Ovary (tissue), 3 donors: ENCODE measurements around the gene PDSS2.

Experiments
- CTCF ChIP-seq, 3 donors: fragments of 450-650 bp in 2 of 3; fragments of 200-600 bp in 1 of 3; IDR thresholded peaks; one replicate each; pipeline versions ENCODE4 v1.5.1 to v1.8.0; 2016 to 2022; ENCODE audit warnings: antibody characterized with exemption in 3 of 3, mild to moderate bottlenecking in 1 of 3
- EP300 ChIP-seq: sonication (generic); formaldehyde crosslinking; IDR thresholded peaks from one replicate; pipeline ENCODE4 v1.6.1; 2017; ENCODE audit warnings: antibody characterized with exemption
- POLR2A ChIP-seq: fragments of 450-650 bp; IDR thresholded peaks from one replicate; pipeline ENCODE4 v1.6.1; 2017; ENCODE audit warnings: antibody characterized with exemption, mild to moderate bottlenecking, moderate library complexity
- donor health status: DM: no; HTN: no; CAD: no.

GRCh38 chr6:107267634-107268033, 191.7 kb downstream of the PDSS2 start:
- no peak for TF ChIP-seq POLR2A
- TF ChIP-seq CTCF (IDR thresholded peaks at IDR 0.05), result no peak
- no peak for TF ChIP-seq EP300
